ENCODE measurements around the gene SRCAP.

DNA sequence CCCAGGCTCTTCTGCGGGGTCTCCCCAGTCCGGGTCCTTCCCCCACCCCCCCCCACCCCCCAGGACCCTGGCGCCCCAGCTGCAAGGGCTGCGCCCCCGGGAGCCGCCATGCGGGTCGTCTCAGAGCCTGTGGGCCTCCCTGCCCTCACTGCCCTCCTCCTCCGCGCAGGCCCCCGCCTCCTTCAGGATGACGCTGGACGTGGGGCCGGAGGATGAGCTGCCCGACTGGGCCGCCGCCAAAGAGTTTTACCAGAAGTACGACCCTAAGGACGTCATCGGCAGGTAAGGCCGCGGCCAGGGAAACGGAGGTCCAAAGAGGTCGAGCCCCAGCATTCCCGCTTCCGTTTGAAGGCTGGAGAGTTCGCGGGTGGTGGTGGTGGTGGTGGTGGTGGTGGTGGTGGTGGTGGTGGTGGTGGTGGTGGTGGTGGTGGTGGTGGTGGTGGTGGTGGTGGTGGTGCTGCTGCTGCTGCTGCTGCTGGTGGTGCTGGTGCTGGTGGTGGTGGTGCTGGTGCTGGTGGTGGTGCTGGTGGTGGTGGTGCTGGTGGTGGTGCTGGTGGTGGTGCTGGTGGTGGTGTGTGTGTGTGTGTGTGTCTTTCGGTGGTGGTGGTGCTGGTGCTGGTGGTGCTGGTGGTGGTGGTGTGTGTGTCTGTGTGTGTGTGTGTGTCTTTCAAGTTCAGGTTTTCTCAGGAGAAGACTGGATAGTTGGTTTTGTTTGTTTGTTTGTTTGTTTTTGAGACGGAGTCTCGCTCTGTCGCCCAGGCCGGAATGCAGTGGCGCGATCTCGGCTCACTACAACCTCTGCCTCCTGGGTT is 49.9 kb downstream of the SRCAP start:
- TF ChIP-seq, protein P1, sequence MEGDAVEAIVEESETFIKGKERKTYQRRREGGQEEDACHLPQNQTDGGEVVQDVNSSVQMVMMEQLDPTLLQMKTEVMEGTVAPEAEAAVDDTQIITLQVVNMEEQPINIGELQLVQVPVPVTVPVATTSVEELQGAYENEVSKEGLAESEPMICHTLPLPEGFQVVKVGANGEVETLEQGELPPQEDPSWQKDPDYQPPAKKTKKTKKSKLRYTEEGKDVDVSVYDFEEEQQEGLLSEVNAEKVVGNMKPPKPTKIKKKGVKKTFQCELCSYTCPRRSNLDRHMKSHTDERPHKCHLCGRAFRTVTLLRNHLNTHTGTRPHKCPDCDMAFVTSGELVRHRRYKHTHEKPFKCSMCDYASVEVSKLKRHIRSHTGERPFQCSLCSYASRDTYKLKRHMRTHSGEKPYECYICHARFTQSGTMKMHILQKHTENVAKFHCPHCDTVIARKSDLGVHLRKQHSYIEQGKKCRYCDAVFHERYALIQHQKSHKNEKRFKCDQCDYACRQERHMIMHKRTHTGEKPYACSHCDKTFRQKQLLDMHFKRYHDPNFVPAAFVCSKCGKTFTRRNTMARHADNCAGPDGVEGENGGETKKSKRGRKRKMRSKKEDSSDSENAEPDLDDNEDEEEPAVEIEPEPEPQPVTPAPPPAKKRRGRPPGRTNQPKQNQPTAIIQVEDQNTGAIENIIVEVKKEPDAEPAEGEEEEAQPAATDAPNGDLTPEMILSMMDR (IDR thresholded peaks at IDR 0.05) = no peak
- TF ChIP-seq POLR2A (IDR thresholded peaks at IDR 0.05) = no peak
